Skeletal muscle tissue (tissue), 4 donors: ENCODE data around the gene PRKCH. TPM values are rescaled to one million over a fixed set of nuclear protein-coding genes. Genes with fewer than 3 reads are reported as not detected.
A peak's percentile ranks its signal among the peaks of the same experiment; 100 is the strongest.

Source experiments
- H3K27ac ChIP-seq: one replicate; pipeline ENCODE4 v1.7.0; 2013; ENCODE audit warnings: mild to moderate bottlenecking, low read depth, low read length, inconsistent platforms
- H3K27me3 ChIP-seq, 3 donors: one replicate each; pipeline ENCODE4 v1.7.0; 2013; ENCODE audit warnings: low read length in 3 of 3; ENCODE audit not compliant: control insufficient read depth in 3 of 3, insufficient read depth in 3 of 3
- H3K36me3 ChIP-seq, 3 donors: one replicate each; pipeline ENCODE4 v1.7.0; 2013; ENCODE audit warnings: low read length in 3 of 3; ENCODE audit not compliant: control insufficient read depth in 3 of 3, insufficient read depth in 3 of 3
- H3K4me1 ChIP-seq, 3 donors: one replicate each; pipeline ENCODE4 v1.7.0; 2013; ENCODE audit warnings: low read length in 3 of 3, mild to moderate bottlenecking in 3 of 3; ENCODE audit not compliant: control insufficient read depth in 3 of 3, insufficient read depth in 3 of 3
- H3K4me3 ChIP-seq, 3 donors: one replicate each; pipeline ENCODE4 v1.7.0; 2013; ENCODE audit warnings: low read length in 3 of 3
- H3K9ac ChIP-seq, 3 donors: one replicate each; pipeline ENCODE4 v1.7.0; 2013; ENCODE audit warnings: low read length in 3 of 3, mild to moderate bottlenecking in 3 of 3, moderate library complexity in 2 of 3, low read depth in 1 of 3
- H3K9me3 ChIP-seq, 3 donors: one replicate each; pipeline ENCODE4 v1.7.0; 2013; ENCODE audit warnings: low read length in 3 of 3; ENCODE audit not compliant: control insufficient read depth in 3 of 3
- total RNA-seq: library from RNA; depleted of rRNA; stranded (reverse); fragments of >200 nt; gene quantifications from one replicate; pipeline ENCODE4 v1.2.3, GENCODE V29; 2014
- donor health status: Osteomylitis.

PRKCH gene
- total RNA-seq, 1 donor from 2014 or later, result 32.4 TPM

DNA sequence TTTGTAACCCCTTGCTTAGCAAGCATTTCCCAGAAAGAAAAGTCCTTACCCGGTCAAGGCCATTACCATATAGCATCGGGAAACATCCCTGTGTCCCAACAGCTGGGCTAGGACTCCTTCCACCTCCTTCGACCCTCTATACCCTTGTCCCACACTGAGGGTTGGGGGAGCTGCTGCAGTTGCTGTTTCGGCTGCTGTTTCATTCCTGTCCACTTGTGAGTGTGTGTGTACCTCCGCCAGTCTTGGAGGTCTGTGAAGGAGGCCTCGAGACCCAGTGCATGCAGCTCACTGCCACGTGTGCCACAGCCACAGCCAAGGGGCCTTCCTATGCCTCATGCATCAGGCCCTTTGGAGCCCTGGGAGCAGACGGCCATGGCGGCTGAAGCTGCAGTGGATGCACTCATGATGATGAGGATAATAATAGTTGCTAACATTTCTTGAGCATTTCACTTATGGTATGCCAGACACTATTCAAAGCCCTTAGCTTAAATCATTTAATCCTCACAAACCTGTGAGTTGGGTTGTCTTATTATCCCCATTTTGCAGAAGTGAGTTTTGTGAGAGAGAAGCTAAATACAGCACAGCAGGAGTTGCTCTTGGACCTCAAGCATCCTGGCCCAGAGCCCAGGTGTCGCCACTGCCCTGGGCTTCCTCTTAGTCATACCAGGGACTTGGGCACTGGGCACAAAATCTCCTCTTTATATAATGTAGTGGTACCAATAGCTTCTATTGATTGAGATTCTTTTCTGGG is 156.5 kb downstream of the PRKCH start:
- H3K4me3 ChIP-seq, result no peak overlapping the region
- no peaks in the 10 kb centered on the region for H3K9me3 ChIP-seq
- H3K4me1 ChIP-seq, result peaks cover 19 to 31% (median 22%) of the 10 kb centered on the region in 3 donors
- peak overlapping the region; percentile 92 for H3K27ac ChIP-seq
- peak overlapping the region in 2 of 3 donors; percentile 15 to 27 for H3K9ac ChIP-seq
- H3K27me3 ChIP-seq, result no peaks in the 10 kb centered on the region
- no peaks in the 10 kb centered on the region for H3K36me3 ChIP-seq

DNA sequence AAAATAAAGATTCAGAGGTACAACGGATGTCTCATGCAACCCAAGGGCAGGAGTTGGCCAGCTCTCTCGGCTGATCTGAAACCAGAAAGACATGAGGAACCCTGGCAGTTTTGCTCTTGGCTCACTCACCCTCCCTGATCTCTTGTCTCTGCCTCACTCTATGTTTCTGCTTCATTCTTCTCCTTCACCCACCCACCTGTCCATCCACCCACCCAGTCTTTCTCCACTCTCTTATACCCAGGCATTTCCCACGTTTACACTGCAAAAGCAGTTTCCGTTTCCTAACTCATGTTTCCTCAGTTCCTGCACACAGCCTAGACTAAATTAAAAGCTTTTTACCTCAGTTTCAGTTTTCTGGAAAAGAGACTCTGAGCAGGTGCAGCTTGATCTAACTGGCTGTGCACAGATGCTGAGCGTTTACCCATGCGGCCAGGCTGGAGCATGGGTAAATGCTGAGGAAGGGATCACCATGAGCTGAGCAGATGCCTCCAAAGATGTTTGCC is 157.6 kb downstream of the PRKCH start:
- Histone ChIP-seq H3K4me1 (peaks cover 19 to 33% (median 21%) of the 10 kb centered on the region in 3 donors), H3K27ac (peak overlapping the region; percentile 92), H3K36me3 (no peaks in the 10 kb centered on the region), H3K27me3 (no peaks in the 10 kb centered on the region), H3K9ac (no peak overlapping the region), H3K4me3 (no peak overlapping the region), H3K9me3 (no peaks in the 10 kb centered on the region)

DNA sequence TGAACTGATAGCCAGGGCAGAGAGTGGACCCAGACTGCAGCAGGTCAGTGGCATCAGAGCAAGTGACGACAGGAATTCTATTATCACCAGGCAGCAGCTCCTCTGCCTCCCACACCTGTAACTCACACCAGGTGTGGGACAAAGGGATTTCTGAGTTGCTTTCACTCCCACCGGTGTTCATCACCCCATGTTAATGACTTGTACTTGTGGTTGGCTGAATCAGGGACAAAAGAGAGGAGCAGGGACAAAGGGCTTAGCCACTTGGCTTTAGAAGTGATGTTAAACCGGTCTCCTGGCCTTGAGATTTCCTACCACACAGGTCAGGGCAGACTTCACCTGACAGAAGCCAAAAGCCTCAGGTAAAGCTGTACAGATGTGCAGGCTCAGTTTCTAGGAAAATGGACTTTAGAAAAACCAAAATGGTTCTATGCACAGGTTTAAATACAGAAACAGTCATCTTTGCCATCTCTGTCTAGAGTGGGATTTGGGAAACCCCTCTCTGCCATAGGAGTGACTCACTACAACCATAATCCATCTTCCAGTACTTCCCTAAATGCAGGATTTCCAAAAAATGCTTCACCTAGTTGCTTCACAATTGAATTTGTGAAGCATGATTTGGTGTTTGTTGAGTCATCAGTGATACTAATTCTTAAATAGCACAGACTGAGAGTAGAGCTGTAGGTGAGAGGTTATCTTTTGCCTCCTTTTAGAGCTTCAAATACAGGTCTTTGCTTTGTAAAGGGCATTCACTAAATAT is 158.5 kb downstream of the PRKCH start:
- no peak overlapping the region for H3K9ac ChIP-seq
- H3K27ac ChIP-seq, result peak overlapping the region; percentile 10
- no peaks in the 10 kb centered on the region for H3K9me3 ChIP-seq
- H3K4me3 ChIP-seq, result no peak overlapping the region
- H3K36me3 ChIP-seq, result no peaks in the 10 kb centered on the region
- H3K4me1 ChIP-seq, result peaks cover 19 to 33% (median 21%) of the 10 kb centered on the region in 3 donors
- no peaks in the 10 kb centered on the region for H3K27me3 ChIP-seq

DNA sequence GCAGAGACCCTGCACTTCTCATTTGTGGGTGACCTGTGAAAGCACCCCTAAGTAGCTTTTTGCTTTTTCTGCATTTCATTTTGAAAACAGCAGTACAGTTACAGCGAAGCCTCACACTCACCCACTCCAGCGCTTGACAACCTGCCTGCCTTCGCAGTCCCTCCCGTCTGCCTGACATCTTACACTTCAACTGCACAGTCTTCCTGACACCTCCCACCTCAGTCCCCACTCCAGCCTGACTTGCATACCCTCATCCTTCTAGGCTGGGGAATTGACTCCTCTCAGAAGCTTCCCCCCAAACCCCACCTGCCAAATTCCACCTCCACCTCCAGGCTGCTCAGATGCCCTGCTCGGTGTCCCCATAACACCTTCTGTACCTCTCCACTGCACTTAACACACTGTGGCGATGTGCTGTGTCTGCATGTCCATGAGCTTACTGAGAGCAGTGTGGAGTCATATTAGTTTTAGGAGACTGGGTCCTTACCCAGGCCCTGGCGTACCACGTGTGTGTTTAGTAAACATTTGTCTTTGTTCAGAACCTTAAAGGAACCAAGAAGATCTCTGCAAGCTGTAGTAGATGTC is 159.4 kb downstream of the PRKCH start:
- Histone ChIP-seq H3K27ac (no peak overlapping the region), H3K4me1 (peaks cover 18 to 33% (median 21%) of the 10 kb centered on the region in 3 donors), H3K9me3 (no peaks in the 10 kb centered on the region), H3K9ac (no peak overlapping the region), H3K36me3 (peaks cover 0 to 4% (median 0%) of the 10 kb centered on the region in 3 donors), H3K4me3 (no peak overlapping the region), H3K27me3 (no peaks in the 10 kb centered on the region)

- Histone ChIP-seq H3K4me3 (no peak overlapping the region), H3K27ac (no peak overlapping the region), H3K4me1 (peaks cover 11 to 30% (median 18%) of the 10 kb centered on the region in 3 donors), H3K9ac (no peak overlapping the region), H3K27me3 (no peaks in the 10 kb centered on the region), H3K36me3 (peaks cover 0 to 6% (median 0%) of the 10 kb centered on the region in 3 donors), H3K9me3 (no peaks in the 10 kb centered on the region)
Measured at GRCh38 chr14:61481701-61482100, 160.3 kb downstream of the PRKCH start.

DNA sequence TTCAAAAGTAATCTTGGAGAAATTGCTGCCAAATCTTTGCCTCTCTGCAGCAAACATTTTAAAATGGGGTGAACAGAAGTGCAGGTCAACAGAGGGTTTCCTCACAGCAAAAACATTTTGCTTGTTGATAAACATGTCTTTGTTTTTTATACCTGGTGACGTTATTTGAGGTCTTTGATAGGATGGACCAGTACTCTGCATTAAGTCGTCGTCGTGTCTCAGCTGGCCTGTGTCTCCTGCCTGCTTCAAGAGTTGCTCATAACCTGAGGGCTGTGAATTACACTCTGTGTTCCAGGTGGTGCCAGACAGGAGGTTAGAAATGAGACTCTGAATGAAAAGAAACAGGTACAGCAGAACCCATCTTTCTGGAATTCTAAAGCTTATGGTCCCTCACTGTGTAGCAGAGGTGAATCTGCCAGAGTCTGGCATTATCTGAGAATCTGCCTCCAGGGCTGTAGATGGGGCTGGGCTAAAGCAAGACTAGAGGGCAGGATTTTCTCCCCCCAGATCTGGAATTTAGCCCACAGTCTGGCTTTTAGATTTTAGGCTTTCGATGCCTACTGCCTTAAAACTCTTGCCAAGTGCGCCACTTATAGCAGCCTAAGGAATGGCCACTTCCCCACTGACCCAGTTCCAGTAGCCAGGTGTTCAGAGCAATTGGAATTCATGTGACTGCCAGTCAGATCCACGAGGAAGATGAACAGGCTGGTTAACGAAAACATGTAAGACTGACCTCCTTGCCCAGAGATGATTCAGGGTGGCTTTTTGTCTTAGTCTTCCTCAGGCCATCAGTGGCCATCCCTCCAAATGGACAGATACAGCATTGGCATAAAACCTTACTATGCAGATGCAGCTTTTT is 161.2 kb downstream of the PRKCH start:
- Histone ChIP-seq H3K36me3 (peaks cover 0 to 6% (median 0%) of the 10 kb centered on the region in 3 donors), H3K4me1 (peaks cover 7 to 30% (median 17%) of the 10 kb centered on the region in 3 donors), H3K27ac (no peak overlapping the region), H3K9me3 (no peaks in the 10 kb centered on the region), H3K27me3 (no peaks in the 10 kb centered on the region), H3K9ac (no peak overlapping the region), H3K4me3 (no peak overlapping the region)

DNA sequence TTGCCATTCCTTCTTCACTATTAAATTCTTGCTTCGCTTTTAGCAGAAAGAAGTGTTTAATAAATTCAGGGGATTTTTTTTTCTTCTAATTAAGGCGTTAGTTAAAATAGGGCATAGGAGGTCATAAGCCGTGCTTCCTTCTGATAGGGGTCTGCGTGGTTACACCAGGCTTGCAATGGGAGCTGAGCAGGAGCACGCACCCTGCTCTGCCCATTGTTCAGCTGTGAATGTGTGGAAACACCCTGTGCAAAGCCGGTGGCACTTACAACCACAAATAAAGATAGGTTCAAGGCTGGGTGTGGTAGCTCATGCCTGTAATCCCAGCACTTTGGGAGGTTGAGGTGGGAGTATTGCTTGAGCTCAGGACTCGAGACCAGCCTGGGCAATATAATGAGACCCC is 162.1 kb downstream of the PRKCH start:
- Histone ChIP-seq H3K27ac (no peak overlapping the region), H3K9ac (no peak overlapping the region)

GRCh38 chr14:61484031-61484430 is 162.7 kb downstream of the PRKCH start:
- Histone ChIP-seq H3K4me1 (peaks cover 7 to 26% (median 8%) of the 10 kb centered on the region in 3 donors), H3K9me3 (no peaks in the 10 kb centered on the region), H3K4me3 (no peak overlapping the region), H3K27me3 (no peaks in the 10 kb centered on the region), H3K9ac (no peak overlapping the region), H3K36me3 (peaks cover 0 to 6% (median 0%) of the 10 kb centered on the region in 3 donors), H3K27ac (no peak overlapping the region)

More for the DNA sequence above, 162.1 kb downstream of the PRKCH start:
- Histone ChIP-seq H3K4me3 (no peak overlapping the region), H3K4me1 (peaks cover 3 to 25% (median 10%) of the 10 kb centered on the region in 3 donors), H3K27me3 (no peaks in the 10 kb centered on the region), H3K9me3 (no peaks in the 10 kb centered on the region), H3K36me3 (peaks cover 0 to 6% (median 0%) of the 10 kb centered on the region in 3 donors)

DNA sequence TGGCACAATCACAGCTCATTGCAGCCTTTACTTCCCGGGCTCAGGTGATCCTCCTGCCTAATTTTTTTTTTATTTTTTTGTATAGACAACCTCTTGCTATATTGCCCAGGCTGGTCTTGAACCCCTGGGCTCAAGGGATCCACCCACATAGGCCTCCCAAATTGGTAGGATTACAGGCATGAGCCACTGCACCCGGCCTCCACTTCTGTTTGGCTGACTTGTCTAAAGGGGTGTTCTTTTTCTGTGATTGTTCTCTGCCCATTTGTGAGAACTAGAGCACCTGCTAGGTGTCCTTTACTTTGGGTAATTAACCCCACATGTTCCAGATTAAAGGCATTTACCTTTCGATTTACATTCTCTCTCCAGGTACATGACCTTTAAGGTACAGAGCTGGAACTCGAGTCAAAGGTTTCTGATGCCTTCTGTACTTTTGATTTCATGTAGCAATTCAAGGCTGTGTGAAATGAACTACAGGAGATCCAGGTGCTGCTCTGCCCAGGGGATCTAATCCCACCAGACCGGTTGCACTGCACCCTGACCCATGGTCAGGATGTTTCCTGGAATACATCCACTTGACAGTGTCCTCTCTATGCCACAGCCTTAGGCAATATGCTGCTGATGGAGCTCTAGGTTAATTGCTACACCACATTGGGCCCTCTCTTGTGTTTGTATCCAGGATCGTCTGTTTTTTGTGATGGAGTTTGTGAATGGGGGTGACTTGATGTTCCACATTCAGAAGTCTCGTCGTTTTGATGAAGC is 163.6 kb downstream of the PRKCH start:
- H3K9ac ChIP-seq, result no peak overlapping the region
- no peaks in the 10 kb centered on the region for H3K9me3 ChIP-seq
- no peak overlapping the region for H3K4me3 ChIP-seq
- no peak overlapping the region for H3K27ac ChIP-seq
- peaks cover 0 to 6% (median 0%) of the 10 kb centered on the region in 3 donors for H3K36me3 ChIP-seq
- no peaks in the 10 kb centered on the region for H3K27me3 ChIP-seq
- peaks cover 7 to 22% (median 17%) of the 10 kb centered on the region in 3 donors for H3K4me1 ChIP-seq
